Keratinocyte (primary cell): ENCODE measurements around the gene OR5AL1. TPM values are rescaled to one million over a fixed set of nuclear protein-coding genes. Genes with fewer than 3 reads are reported as not detected.

Source experiments
- DNase-seq: peaks from one replicate; pipeline ENCODE4 v3.0.0-alpha.2; 2011; ENCODE audit warnings: low read depth, missing footprints, low spot score
- FAIRE-seq: peaks from 2 replicates; lab custom pipeline; 2011; peaks lifted over from hg19 to GRCh38; lab: Jason Lieb, UNC
- H2AFZ ChIP-seq: 2 replicates; pipeline ENCODE4 v1.6.0; 2012; ENCODE audit warnings: low read length, control low read depth, inconsistent platforms; ENCODE audit not compliant: control insufficient read depth
- H3K27ac ChIP-seq: 2 replicates; pipeline ENCODE4 v1.5.1; 2011; ENCODE audit warnings: low read length; ENCODE audit not compliant: control insufficient read depth, insufficient read depth
- H3K27me3 ChIP-seq: 3 replicates; pipeline ENCODE4 v1.6.0; 2011; ENCODE audit warnings: low read length; ENCODE audit not compliant: control insufficient read depth, insufficient read depth; ENCODE audit errors: extremely low read depth
- H3K36me3 ChIP-seq, 2 experiments: 2 replicates in 1 of 2; 3 replicates in 1 of 2; pipeline ENCODE4 v1.5.1; 2011; ENCODE audit warnings: low read length in 2 of 2, mild to moderate bottlenecking in 1 of 2; ENCODE audit not compliant: control insufficient read depth in 2 of 2, insufficient read depth in 2 of 2; ENCODE audit errors: extremely low read depth in 1 of 2
- H3K4me1 ChIP-seq: 3 replicates; pipeline ENCODE4 v1.5.1; 2011; ENCODE audit warnings: low read length; ENCODE audit not compliant: control insufficient read depth, insufficient read depth; ENCODE audit errors: extremely low read depth
- H3K4me2 ChIP-seq: 3 replicates; pipeline ENCODE4 v1.6.0; 2011; ENCODE audit warnings: low read depth, low read length; ENCODE audit not compliant: control insufficient read depth, insufficient read depth; ENCODE audit errors: extremely low read depth
- H3K4me3 ChIP-seq, 3 experiments: fragments of 200-600 bp in 1 of 3; sonication (generic) in 1 of 3; 2 replicates in 2 of 3; 3 replicates in 1 of 3; pipeline ENCODE4 v1.5.1; 2011 to 2016; ENCODE audit warnings: low read length in 3 of 3, mild to moderate bottlenecking in 3 of 3, control low read depth in 2 of 3, inconsistent platforms in 1 of 3, low read depth in 1 of 3, mixed read lengths in 1 of 3, mixed run types in 1 of 3, moderate library complexity in 1 of 3; ENCODE audit not compliant: control insufficient read depth in 2 of 3, insufficient read depth in 2 of 3; ENCODE audit errors: extremely low read depth in 1 of 3
- H3K79me2 ChIP-seq: 2 replicates; pipeline ENCODE4 v1.6.0; 2012; ENCODE audit warnings: low read length; ENCODE audit not compliant: control insufficient read depth, insufficient read depth
- H3K9ac ChIP-seq: 3 replicates; pipeline ENCODE4 v1.6.0; 2011; ENCODE audit warnings: low read length; ENCODE audit not compliant: control insufficient read depth, insufficient read depth; ENCODE audit errors: extremely low read depth
- H3K9me1 ChIP-seq: 3 replicates; pipeline ENCODE4 v1.6.0; 2011; ENCODE audit warnings: low read length; ENCODE audit not compliant: control insufficient read depth, insufficient read depth; ENCODE audit errors: extremely low read depth
- H3K9me3 ChIP-seq: 2 replicates; pipeline ENCODE4 v1.5.1; 2012; ENCODE audit warnings: low read depth, low read length; ENCODE audit not compliant: control insufficient read depth
- H4K20me1 ChIP-seq: 3 replicates; pipeline ENCODE4 v1.6.0; 2011; ENCODE audit warnings: low read length; ENCODE audit not compliant: control insufficient read depth, insufficient read depth; ENCODE audit errors: extremely low read depth
- EZH2 ChIP-seq: IDR thresholded peaks from one replicate; pipeline ENCODE4 v1.6.1; 2012; ENCODE audit warnings: inconsistent platforms, mild to moderate bottlenecking, low read length, moderate library complexity
- dilution Hi-C: fragments of 300-500 bp; cut with MboI; formaldehyde crosslinking; loops from one replicate; pipeline ENCODE4 v1.7.0; 2020; ENCODE audit warnings: low sequenced_read_pairs; ENCODE audit not compliant: extremely low pct_ligation_motif_present
- polyA plus RNA-seq, 5 experiments: library from polyadenylated mRNA; depleted of rRNA in 3 of 5; stranded (reverse) in 3 of 5; stranded (forward) in 1 of 5; unstranded in 1 of 5; fragments of >200 nt; gene quantifications; 1 replicate in 1 of 5; 2 replicates in 3 of 5; 3 replicates in 1 of 5; pipeline versions ENCODE4 v1.2.1 to v1.2.3, GENCODE V29; 2011 to 2012; ENCODE audit warnings: missing spikeins in 2 of 5, low read depth in 1 of 5, low replicate concordance in 1 of 5
- TF ChIP-seq, protein P1 (sequence below), 3 experiments: IDR thresholded peaks in 1 of 3; conservative IDR thresholded peaks in 1 of 3; optimal IDR thresholded peaks in 1 of 3; 2 replicates in 2 of 3; 3 replicates in 1 of 3; pipeline versions ENCODE3 to v1.5.1; 2011; ENCODE audit warnings: low read length in 3 of 3, mild to moderate bottlenecking in 3 of 3, moderate library complexity in 2 of 3, control low read depth in 1 of 3, inconsistent platforms in 1 of 3; ENCODE audit not compliant: insufficient read depth in 2 of 3; ENCODE audit errors: extremely low read depth in 1 of 3

The OR5AL1 gene
- polyA plus RNA-seq, 1 donor (not counting 4 experiments of a cell fraction or from before 2014, with no cell fraction given) = not detected

GRCh38 chr11:56457076-56457475 lies 44.6 kb downstream of the OR5AL1 start:
- Histone ChIP-seq H3K36me3 (no peaks in the 10 kb centered on the region), H3K27ac (no peak overlapping the region), H3K9ac (no peak overlapping the region), H3K79me2 (no peaks in the 10 kb centered on the region), H2AFZ (no peak overlapping the region), H3K9me1 (no peaks in the 10 kb centered on the region), H3K27me3 (no peaks in the 10 kb centered on the region), H3K4me1 (no peaks in the 10 kb centered on the region), H4K20me1 (no peaks in the 10 kb centered on the region), H3K9me3 (no peaks in the 10 kb centered on the region), H3K4me3 (no peak overlapping the region), H3K4me2 (no peak overlapping the region)
- FAIRE-seq = no peak
- dilution Hi-C loops = no loop called here
- no peak for DNase-seq
- TF ChIP-seq, protein P1, sequence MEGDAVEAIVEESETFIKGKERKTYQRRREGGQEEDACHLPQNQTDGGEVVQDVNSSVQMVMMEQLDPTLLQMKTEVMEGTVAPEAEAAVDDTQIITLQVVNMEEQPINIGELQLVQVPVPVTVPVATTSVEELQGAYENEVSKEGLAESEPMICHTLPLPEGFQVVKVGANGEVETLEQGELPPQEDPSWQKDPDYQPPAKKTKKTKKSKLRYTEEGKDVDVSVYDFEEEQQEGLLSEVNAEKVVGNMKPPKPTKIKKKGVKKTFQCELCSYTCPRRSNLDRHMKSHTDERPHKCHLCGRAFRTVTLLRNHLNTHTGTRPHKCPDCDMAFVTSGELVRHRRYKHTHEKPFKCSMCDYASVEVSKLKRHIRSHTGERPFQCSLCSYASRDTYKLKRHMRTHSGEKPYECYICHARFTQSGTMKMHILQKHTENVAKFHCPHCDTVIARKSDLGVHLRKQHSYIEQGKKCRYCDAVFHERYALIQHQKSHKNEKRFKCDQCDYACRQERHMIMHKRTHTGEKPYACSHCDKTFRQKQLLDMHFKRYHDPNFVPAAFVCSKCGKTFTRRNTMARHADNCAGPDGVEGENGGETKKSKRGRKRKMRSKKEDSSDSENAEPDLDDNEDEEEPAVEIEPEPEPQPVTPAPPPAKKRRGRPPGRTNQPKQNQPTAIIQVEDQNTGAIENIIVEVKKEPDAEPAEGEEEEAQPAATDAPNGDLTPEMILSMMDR (optimal IDR thresholded peaks at IDR 0.05 in 1 of 3, IDR thresholded peaks at IDR 0.05 in 1 of 3, conservative IDR thresholded peaks at IDR 0.05 in 1 of 3; ENCODE audit: extremely low read depth in 1 of 3, insufficient read depth in 2 of 3, low read length in 3 of 3) = no peak
- TF ChIP-seq EZH2 = no peak

Other genes starting within 250 kb of the OR5AL1 start
- gene OR5J2, start 236.1 kb upstream of the OR5AL1 start, polyA plus RNA-seq = not detected in 3 replicates
- not detected in 3 replicates for gene OR5T2, start 178.4 kb upstream of the OR5AL1 start, polyA plus RNA-seq
- not detected in 3 replicates for gene OR5T3, start 160.4 kb upstream of the OR5AL1 start, polyA plus RNA-seq
- not detected in 3 replicates for gene OR5T1, start 138.5 kb upstream of the OR5AL1 start, polyA plus RNA-seq
- not detected in 3 replicates for gene OR8H1, start 120.4 kb upstream of the OR5AL1 start, polyA plus RNA-seq
- gene OR8K3, start 97.6 kb upstream of the OR5AL1 start, polyA plus RNA-seq = not detected in 3 replicates
- gene OR8K1, start 66.7 kb upstream of the OR5AL1 start, polyA plus RNA-seq = not detected in 3 replicates
- gene OR8J1, start 58.4 kb upstream of the OR5AL1 start, polyA plus RNA-seq = not detected in 3 replicates
- not detected in 3 replicates for gene OR8U1, start 37.1 kb upstream of the OR5AL1 start, polyA plus RNA-seq
- not detected in 3 replicates for gene OR5M3, start 60.7 kb downstream of the OR5AL1 start, polyA plus RNA-seq
- not detected in 3 replicates for gene OR5M8, start 78.7 kb downstream of the OR5AL1 start, polyA plus RNA-seq
- not detected in 3 replicates for gene OR5M11, start 130.6 kb downstream of the OR5AL1 start, polyA plus RNA-seq
- gene OR5M10, start 165.0 kb downstream of the OR5AL1 start, polyA plus RNA-seq = not detected in 3 replicates
- not detected in 3 replicates for gene OR5M1, start 202.2 kb downstream of the OR5AL1 start, polyA plus RNA-seq
- gene OR5AP2, start 229.7 kb downstream of the OR5AL1 start, polyA plus RNA-seq = not detected in 3 replicates